Choroid plexus epithelial cell (primary cell): ENCODE results near the gene CTNNB1.

ENCODE experiments used
- DNase-seq: peaks from one replicate; pipeline ENCODE4 v3.0.0-alpha.2; 2010; ENCODE audit warnings: low read depth
- H3K4me3 ChIP-seq: 2 replicates; pipeline ENCODE4 v1.5.1; 2011; ENCODE audit warnings: low read depth, mild to moderate bottlenecking, control low read depth, low read length, moderate library complexity
- CTCF ChIP-seq: conservative IDR thresholded peaks from 2 replicates; pipeline ENCODE4 v1.5.1; 2011; ENCODE audit warnings: low read depth, mild to moderate bottlenecking, control low read depth, inconsistent platforms, low read length, moderate library complexity

CTNNB1 gene

GRCh38 chr3:41223691-41224090, 24.4 kb downstream of the CTNNB1 start:
- TF ChIP-seq CTCF: no peak
- no peak overlapping the region for H3K4me3 ChIP-seq
- DNase-seq: no peak

DNA sequence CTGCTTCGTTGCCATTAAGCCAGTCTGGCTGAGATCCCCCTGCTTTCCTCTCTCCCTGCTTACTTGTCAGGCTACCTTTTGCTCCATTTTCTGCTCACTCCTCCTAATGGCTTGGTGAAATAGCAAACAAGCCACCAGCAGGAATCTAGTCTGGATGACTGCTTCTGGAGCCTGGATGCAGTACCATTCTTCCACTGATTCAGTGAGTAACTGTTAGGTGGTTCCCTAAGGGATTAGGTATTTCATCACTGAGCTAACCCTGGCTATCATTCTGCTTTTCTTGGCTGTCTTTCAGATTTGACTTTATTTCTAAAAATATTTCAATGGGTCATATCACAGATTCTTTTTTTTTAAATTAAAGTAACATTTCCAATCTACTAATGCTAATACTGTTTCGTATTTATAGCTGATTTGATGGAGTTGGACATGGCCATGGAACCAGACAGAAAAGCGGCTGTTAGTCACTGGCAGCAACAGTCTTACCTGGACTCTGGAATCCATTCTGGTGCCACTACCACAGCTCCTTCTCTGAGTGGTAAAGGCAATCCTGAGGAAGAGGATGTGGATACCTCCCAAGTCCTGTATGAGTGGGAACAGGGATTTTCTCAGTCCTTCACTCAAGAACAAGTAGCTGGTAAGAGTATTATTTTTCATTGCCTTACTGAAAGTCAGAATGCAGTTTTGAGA, 25.0 kb downstream of the CTNNB1 start:
- peak; percentile 93 for DNase-seq
- peak; percentile 29 for TF ChIP-seq CTCF
- no peak overlapping the region for H3K4me3 ChIP-seq

DNA sequence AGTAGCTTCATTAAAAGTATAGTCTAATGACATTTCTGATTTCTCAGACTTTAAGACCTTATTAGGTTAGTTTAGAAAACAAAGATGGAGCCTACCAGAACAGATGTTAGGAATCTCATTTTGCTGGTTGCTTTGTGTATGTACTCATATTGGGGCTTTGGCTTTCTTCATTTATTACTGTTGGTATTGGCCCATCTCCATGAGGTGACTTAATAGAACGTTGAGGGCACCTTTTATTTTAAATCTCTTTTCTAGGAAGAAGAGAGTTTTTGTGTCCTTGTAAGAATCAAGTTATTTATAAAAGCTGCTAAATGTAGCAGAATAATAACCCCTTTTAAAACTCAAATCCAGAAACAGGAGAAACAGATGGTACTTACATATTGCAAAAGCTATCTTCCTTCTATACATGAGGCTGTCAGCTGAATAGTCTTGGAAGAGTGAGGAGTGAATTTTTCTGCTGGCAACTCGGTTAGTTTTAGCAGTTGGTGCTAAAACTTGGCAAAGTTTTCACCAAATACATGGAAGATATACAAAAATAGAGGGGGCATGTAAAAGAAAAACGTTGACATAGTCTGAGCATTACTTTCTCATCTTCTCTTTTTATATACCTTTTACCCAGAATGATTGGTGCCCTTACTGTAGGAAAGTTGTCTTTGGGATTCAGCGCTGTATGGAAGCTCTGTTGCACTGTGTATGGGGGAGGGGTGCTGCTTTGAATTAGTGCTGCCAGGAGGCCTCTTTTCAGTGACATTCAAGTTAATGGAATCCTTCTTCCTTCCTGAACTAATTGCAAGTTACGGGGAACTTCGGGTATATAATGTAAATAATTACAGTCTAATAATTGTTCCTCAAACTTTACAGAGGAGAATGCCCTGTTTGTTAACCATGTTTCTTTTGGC, 35.8 kb downstream of the CTNNB1 start:
- peak; percentile 58 for DNase-seq
- TF ChIP-seq CTCF: no peak
- no peak overlapping the region for H3K4me3 ChIP-seq

DNA sequence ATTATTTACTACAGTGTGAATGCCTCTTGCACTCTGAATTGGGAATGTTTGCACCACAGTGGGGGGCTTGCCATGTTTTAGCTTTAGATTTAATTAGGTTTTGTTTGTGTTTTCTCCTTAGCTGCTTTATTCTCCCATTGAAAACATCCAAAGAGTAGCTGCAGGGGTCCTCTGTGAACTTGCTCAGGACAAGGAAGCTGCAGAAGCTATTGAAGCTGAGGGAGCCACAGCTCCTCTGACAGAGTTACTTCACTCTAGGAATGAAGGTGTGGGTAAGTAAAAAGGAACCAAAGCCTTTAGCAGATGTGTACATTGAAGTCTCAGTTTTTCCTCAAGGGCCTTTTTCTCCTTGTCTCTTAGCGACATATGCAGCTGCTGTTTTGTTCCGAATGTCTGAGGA, 36.9 kb downstream of the CTNNB1 start:
- TF ChIP-seq CTCF: no peak
- no peak overlapping the region for H3K4me3 ChIP-seq
- DNase-seq: no peak

GRCh38 chr3:41237907-41238306, 38.6 kb downstream of the CTNNB1 start:
- H3K4me3 ChIP-seq: no peak overlapping the region
- TF ChIP-seq CTCF: no peak
- no peak for DNase-seq

DNA sequence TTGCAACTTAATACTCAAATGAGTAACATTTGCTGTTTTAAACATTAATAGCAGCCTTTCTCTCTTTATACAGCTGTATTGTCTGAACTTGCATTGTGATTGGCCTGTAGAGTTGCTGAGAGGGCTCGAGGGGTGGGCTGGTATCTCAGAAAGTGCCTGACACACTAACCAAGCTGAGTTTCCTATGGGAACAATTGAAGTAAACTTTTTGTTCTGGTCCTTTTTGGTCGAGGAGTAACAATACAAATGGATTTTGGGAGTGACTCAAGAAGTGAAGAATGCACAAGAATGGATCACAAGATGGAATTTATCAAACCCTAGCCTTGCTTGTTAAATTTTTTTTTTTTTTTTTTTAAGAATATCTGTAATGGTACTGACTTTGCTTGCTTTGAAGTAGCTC, 40.3 kb downstream of the CTNNB1 start:
- no peak for TF ChIP-seq CTCF
- no peak for DNase-seq
- H3K4me3 ChIP-seq: no peak overlapping the region
